ENCODE data around the gene KIF21B. TPM values are rescaled to one million over a fixed set of nuclear protein-coding genes. Genes with fewer than 3 reads are reported as not detected.

KIF21B gene
- total RNA-seq: 10 to 100 TPM; 91.7 to 95.3 TPM
- polyA plus RNA-seq: 1 to 10 TPM; 2.2 to 8.3 (median 3.5) TPM
- 145 to 272 (median 246) reads per million in 6 experiments for total RNA-seq

DNA sequence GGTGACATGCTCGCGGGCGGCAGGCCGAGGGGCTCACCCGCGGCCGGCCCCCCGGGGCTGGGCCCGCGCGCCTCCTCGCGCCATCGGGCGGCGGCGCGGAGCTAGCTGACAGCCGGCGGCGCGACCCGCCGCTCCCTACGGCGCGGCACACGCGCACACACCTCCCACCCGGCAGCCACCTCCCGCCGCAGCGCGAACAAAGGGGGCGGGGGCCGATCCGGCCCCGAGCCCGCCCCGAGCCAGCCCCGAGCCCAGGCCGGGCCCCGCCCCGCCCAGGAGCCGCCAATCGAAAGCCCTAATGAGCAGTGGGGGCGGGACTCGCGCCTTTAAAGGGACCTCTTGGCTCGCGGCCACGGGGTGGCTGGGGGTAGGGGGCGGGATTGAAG is at the start of gene KIF21B:
KIF21B (minus strand) TSS at position 198 of the 386 bp plus-strand sequence. CDS start 331 bp downstream, outside the sequence.
- DNase-seq (peak; percentile 83 to 94 (median 90)), ATAC-seq (peak; percentile 81 to 82)
- Mint-ChIP-seq H3K27ac (peak within 1 kb of the TSS; percentile 91 to 99 (median 98)), H3K27me3 (no peaks in the 10 kb centered on the region), H3K4me1 (peaks cover 39 to 80% (median 67%) of the 10 kb centered on the region in 4 donors), H3K9me3 (no peaks in the 10 kb centered on the region), H3K36me3 (no peaks in the 10 kb centered on the region), H3K4me3 (peak within 1 kb of the TSS; percentile 88 to 98 (median 93))
- POLR2A ChIA-PET: interaction anchor here (1.2 to 3.6 kb wide), 7 partner anchors 10 to 91 kb away, joined by 3 to 11 read pairs (median 4); no protein-coding TSS in a partner anchor

DNA sequence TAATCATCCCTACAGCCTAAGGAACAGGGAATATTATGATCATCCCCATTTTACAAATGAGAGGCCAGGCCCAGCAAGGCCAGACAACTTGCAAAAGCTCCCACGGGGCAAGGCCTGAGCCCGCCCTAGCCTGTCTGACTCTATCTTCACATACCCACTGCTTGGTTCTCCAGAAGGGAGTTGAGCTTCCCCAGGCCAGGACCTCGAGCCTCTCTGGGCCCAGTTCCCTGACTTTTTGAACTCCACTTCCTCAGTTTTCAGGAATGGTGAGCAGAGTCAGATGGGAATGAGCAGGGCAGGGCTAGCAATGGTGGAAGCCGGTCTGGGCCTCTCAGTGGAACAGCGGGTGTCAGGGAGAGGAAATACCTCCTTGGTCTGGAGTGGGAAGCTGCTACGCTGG is 49.4 kb upstream of the KIF21B start:
- ATAC-seq: no peak
- peak in 1 of 10 donors; percentile 51 for DNase-seq
- H3K4me1 Mint-ChIP-seq: peaks cover 0 to 8% (median 2%) of the 10 kb centered on the region in 4 donors
- POLR2A ChIA-PET: no interaction called here
- H3K4me3 Mint-ChIP-seq: no peak overlapping the region
- H3K9me3 Mint-ChIP-seq: no peaks in the 10 kb centered on the region
- H3K36me3 Mint-ChIP-seq: no peaks in the 10 kb centered on the region
- no peak overlapping the region for H3K27ac Mint-ChIP-seq
- no peaks in the 10 kb centered on the region for H3K27me3 Mint-ChIP-seq

GRCh38 chr1:201072149-201072548 is 48.6 kb upstream of the KIF21B start:
- no peaks in the 10 kb centered on the region for H3K36me3 Mint-ChIP-seq
- no peak for ATAC-seq
- H3K4me1 Mint-ChIP-seq: peaks cover 0 to 8% (median 2%) of the 10 kb centered on the region in 4 donors
- H3K4me3 Mint-ChIP-seq: no peak overlapping the region
- POLR2A ChIA-PET: no interaction called here
- no peaks in the 10 kb centered on the region for H3K27me3 Mint-ChIP-seq
- H3K9me3 Mint-ChIP-seq: no peaks in the 10 kb centered on the region
- DNase-seq: no peak
- H3K27ac Mint-ChIP-seq: no peak overlapping the region

GRCh38 chr1:201069636-201070035 is 46.1 kb upstream of the KIF21B start:
- no peak overlapping the region for H3K4me3 Mint-ChIP-seq
- ATAC-seq (no peak), DNase-seq (no peak)
- no peak overlapping the region for H3K27ac Mint-ChIP-seq
- H3K36me3 Mint-ChIP-seq: no peaks in the 10 kb centered on the region
- no peaks in the 10 kb centered on the region for H3K9me3 Mint-ChIP-seq
- POLR2A ChIA-PET: no interaction called here
- peaks cover 0 to 2% (median 0%) of the 10 kb centered on the region in 5 donors for H3K27me3 Mint-ChIP-seq
- H3K4me1 Mint-ChIP-seq: peaks cover 0 to 8% (median 2%) of the 10 kb centered on the region in 4 donors

DNA sequence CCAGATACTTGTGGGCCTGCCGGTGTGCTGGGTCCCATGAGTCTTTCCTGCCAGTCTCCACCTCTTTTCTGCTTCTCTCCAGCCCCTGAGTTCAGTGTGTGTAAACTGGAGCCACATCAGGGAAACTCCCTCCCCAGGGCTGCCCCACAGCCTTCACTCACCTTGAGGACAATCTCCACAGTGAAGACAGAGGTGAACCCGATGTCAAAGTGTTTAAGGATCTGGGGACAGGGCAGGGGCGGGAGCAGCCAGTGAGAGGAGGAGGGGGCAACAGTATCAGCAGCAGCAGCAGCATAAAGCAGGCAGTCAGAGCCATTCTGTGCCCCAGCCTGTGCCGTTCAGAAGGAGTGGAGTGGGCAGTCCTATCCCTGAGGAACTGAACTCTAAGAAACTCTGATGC is 45.5 kb upstream of the KIF21B start:
- H3K27me3 Mint-ChIP-seq: peaks cover 0 to 3% (median 0%) of the 10 kb centered on the region in 5 donors
- POLR2A ChIA-PET: no interaction called here
- peak overlapping the region in 1 of 10 donors; percentile 13 for H3K27ac Mint-ChIP-seq
- no peak for DNase-seq
- no peaks in the 10 kb centered on the region for H3K36me3 Mint-ChIP-seq
- ATAC-seq: no peak
- H3K4me1 Mint-ChIP-seq: peaks cover 0 to 8% (median 2%) of the 10 kb centered on the region in 4 donors
- H3K9me3 Mint-ChIP-seq: no peaks in the 10 kb centered on the region
- H3K4me3 Mint-ChIP-seq: no peak overlapping the region

GRCh38 chr1:201066986-201067385 is 43.5 kb upstream of the KIF21B start:
- POLR2A ChIA-PET: no interaction called here
- DNase-seq (no peak), ATAC-seq (no peak)
- Mint-ChIP-seq H3K27me3 (peaks cover 0 to 3% (median 0%) of the 10 kb centered on the region in 5 donors), H3K36me3 (no peaks in the 10 kb centered on the region), H3K9me3 (no peaks in the 10 kb centered on the region), H3K27ac (peak overlapping the region in 1 of 10 donors; percentile 25), H3K4me1 (peaks cover 0 to 8% (median 2%) of the 10 kb centered on the region in 4 donors), H3K4me3 (no peak overlapping the region)

GRCh38 chr1:201065686-201066085 is 42.2 kb upstream of the KIF21B start:
- no peaks in the 10 kb centered on the region for H3K36me3 Mint-ChIP-seq

DNA sequence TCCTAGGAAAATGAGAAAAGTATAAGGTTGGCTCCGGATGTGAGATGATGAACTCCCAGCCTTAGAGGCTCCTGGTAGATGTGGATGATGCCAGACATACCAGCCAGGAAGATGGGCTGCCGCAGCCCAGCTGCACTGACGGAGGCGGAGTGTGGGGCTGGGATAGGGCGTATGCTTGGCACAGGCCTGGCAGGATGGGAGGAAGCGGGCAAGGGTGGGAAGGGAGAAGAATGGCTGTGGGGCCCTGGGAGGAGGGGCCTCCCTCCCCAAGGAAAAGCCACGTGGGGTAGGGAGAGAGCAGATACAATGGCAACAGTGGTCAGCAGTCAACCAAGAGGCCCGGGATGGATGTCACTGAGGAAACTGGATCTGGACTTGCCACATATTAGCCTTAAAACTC is 41.3 kb upstream of the KIF21B start:
- Mint-ChIP-seq H3K9me3 (no peaks in the 10 kb centered on the region), H3K27me3 (peaks cover 0 to 3% (median 0%) of the 10 kb centered on the region in 5 donors), H3K4me1 (no peaks in the 10 kb centered on the region), H3K36me3 (no peaks in the 10 kb centered on the region), H3K4me3 (no peak overlapping the region), H3K27ac (no peak overlapping the region)
- DNase-seq (no peak), ATAC-seq (no peak)
- POLR2A ChIA-PET: interaction anchor here (0.6 kb wide), 1 partner anchor 68 kb away, joined by 3 read pairs; no protein-coding TSS in a partner anchor

More at GRCh38 chr1:201065686-201066085, 42.2 kb upstream of the KIF21B start:
- H3K27me3 Mint-ChIP-seq: peaks cover 0 to 3% (median 0%) of the 10 kb centered on the region in 5 donors
- no peak overlapping the region for H3K27ac Mint-ChIP-seq
- no peaks in the 10 kb centered on the region for H3K9me3 Mint-ChIP-seq
- DNase-seq: no peak
- no peak for ATAC-seq
- H3K4me3 Mint-ChIP-seq: no peak overlapping the region
- POLR2A ChIA-PET: no interaction called here
- H3K4me1 Mint-ChIP-seq: no peaks in the 10 kb centered on the region

GRCh38 chr1:201063145-201063544 is 39.6 kb upstream of the KIF21B start:
- no peak overlapping the region for H3K27ac Mint-ChIP-seq
- no peaks in the 10 kb centered on the region for H3K36me3 Mint-ChIP-seq
- H3K9me3 Mint-ChIP-seq: no peaks in the 10 kb centered on the region
- DNase-seq (no peak), ATAC-seq (no peak)
- POLR2A ChIA-PET: no interaction called here
- no peak overlapping the region for H3K4me3 Mint-ChIP-seq
- H3K27me3 Mint-ChIP-seq: peaks cover 0 to 3% (median 0%) of the 10 kb centered on the region in 5 donors
- no peaks in the 10 kb centered on the region for H3K4me1 Mint-ChIP-seq

- no peak for ATAC-seq
- Mint-ChIP-seq H3K9me3 (no peaks in the 10 kb centered on the region), H3K36me3 (no peaks in the 10 kb centered on the region), H3K27ac (no peak overlapping the region), H3K4me3 (no peak overlapping the region), H3K27me3 (peaks cover 0 to 3% (median 0%) of the 10 kb centered on the region in 5 donors), H3K4me1 (no peaks in the 10 kb centered on the region)
- POLR2A ChIA-PET: no interaction called here
- DNase-seq: no peak
These were observed 39.1 kb upstream of the KIF21B start for GRCh38 chr1:201062511-201063091.

DNA sequence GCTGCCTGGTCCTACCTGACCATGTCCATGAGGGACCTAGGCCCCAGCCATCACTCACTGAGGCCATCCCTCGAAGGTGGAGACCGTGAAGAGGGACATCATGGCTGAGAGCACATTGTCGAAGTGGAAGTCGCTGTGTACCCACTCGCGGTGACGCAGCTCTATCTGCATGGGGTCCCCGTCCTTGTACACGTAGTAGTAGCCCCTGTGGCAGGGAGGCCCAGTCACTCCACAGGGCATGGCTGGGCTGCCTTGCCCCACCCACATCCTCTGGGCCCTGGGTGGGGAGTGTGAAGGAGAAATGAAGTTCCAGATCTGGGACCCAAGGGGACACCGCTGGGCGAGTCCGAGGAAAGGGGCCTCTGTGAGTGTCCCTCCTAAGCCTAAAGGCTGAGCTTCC is 38.4 kb upstream of the KIF21B start:
- no peak overlapping the region for H3K27ac Mint-ChIP-seq
- H3K27me3 Mint-ChIP-seq: peaks cover 0 to 6% (median 0%) of the 10 kb centered on the region in 5 donors
- peaks cover 0 to 6% (median 2%) of the 10 kb centered on the region in 4 donors for H3K4me1 Mint-ChIP-seq
- H3K9me3 Mint-ChIP-seq: no peaks in the 10 kb centered on the region
- no peak overlapping the region for H3K4me3 Mint-ChIP-seq
- H3K36me3 Mint-ChIP-seq: no peaks in the 10 kb centered on the region
- DNase-seq: no peak
- POLR2A ChIA-PET: no interaction called here
- no peak for ATAC-seq

GRCh38 chr1:201061049-201061448 is 37.5 kb upstream of the KIF21B start:
- DNase-seq: no peak
- peaks cover 0 to 14% (median 3%) of the 10 kb centered on the region in 4 donors for H3K4me1 Mint-ChIP-seq
- H3K9me3 Mint-ChIP-seq: no peaks in the 10 kb centered on the region
- H3K27me3 Mint-ChIP-seq: peaks cover 0 to 11% (median 0%) of the 10 kb centered on the region in 5 donors
- no peak for ATAC-seq
- H3K27ac Mint-ChIP-seq: no peak overlapping the region
- H3K36me3 Mint-ChIP-seq: no peaks in the 10 kb centered on the region
- H3K4me3 Mint-ChIP-seq: no peak overlapping the region
- POLR2A ChIA-PET: no interaction called here

DNA sequence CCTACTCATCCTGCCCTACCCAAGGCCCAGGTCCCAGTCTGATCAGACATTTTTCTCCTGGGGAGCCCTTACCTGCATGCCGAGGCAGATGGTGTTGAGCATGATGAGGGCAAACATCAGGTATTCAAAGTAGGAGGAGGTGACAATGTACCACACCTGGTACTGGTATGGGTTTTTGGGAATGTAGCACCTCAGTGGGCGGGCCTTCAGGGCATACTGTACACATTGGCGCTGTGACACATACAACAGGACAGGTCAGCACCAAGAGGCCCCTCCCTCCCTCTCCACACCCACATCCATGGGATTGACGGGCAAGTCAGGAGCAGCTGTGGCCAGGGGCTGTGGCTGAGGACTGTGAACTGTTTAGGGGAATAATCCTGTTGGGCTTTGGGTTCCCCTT is 37.1 kb upstream of the KIF21B start:
- Mint-ChIP-seq H3K4me3 (no peak overlapping the region), H3K9me3 (no peaks in the 10 kb centered on the region), H3K4me1 (peaks cover 0 to 18% (median 3%) of the 10 kb centered on the region in 4 donors), H3K36me3 (no peaks in the 10 kb centered on the region), H3K27me3 (peaks cover 0 to 11% (median 0%) of the 10 kb centered on the region in 5 donors), H3K27ac (no peak overlapping the region)
- DNase-seq (no peak), ATAC-seq (no peak)
- POLR2A ChIA-PET: no interaction called here
